Natural killer cell (primary cell): ENCODE measurements around the gene EPHB2. TPM values are rescaled to one million over a fixed set of nuclear protein-coding genes. Genes with fewer than 3 reads are reported as not detected.

Source experiments
- ATAC-seq, 3 donors: fragments of 150-1000 bp in 2 of 3; fragments of 200-7000 bp in 1 of 3; cut with Tn5 transposase; 1 replicate in 1 of 3; 2 replicates in 2 of 3; pipeline ENCODE4 v1.10.0; 2021; ENCODE audit warnings: mild to moderate bottlenecking in 2 of 3, moderate library complexity in 2 of 3
- DNase-seq, 2 donors: peaks; one replicate each; pipeline versions ENCODE4 v3.0.0 to v3.0.0-alpha.2; 2013 to 2021; ENCODE audit warnings: mixed read lengths in 1 of 2
- H3K27ac ChIP-seq: one replicate; pipeline ENCODE4 v1.5.1; 2013; ENCODE audit warnings: mild to moderate bottlenecking, low read length
- H3K27me3 ChIP-seq: one replicate; pipeline ENCODE4 v1.6.1; 2013; ENCODE audit warnings: low read length; ENCODE audit not compliant: control insufficient read depth, insufficient read depth
- H3K36me3 ChIP-seq: one replicate; pipeline ENCODE4 v1.6.1; 2013; ENCODE audit warnings: low read length; ENCODE audit not compliant: control insufficient read depth, insufficient read depth
- H3K4me1 ChIP-seq: one replicate; pipeline ENCODE4 v1.6.1; 2013; ENCODE audit warnings: low read length; ENCODE audit not compliant: control insufficient read depth, insufficient read depth
- H3K4me3 ChIP-seq: one replicate; pipeline ENCODE4 v1.5.1; 2013; ENCODE audit warnings: low read length
- H3K9me3 ChIP-seq: one replicate; pipeline ENCODE4 v1.6.1; 2013; ENCODE audit warnings: low read length; ENCODE audit not compliant: control insufficient read depth, insufficient read depth
- H3K27ac Mint-ChIP-seq, 2 donors: one replicate each; pipeline ENCODE4 v1.8.0; 2022; ENCODE audit warnings: mild to moderate bottlenecking in 2 of 2, mixed read lengths in 2 of 2, moderate library complexity in 1 of 2
- H3K27me3 Mint-ChIP-seq, 2 donors: one replicate each; pipeline ENCODE4 v1.8.0; 2022; ENCODE audit warnings: low read depth in 2 of 2, mixed read lengths in 2 of 2
- H3K36me3 Mint-ChIP-seq: one replicate; pipeline ENCODE4 v1.8.0; 2022; ENCODE audit warnings: mixed read lengths
- H3K4me1 Mint-ChIP-seq, 2 donors: one replicate each; pipeline ENCODE4 v1.8.0; 2022; ENCODE audit warnings: mixed read lengths in 2 of 2
- H3K4me3 Mint-ChIP-seq: one replicate; pipeline ENCODE4 v1.8.0; 2022; ENCODE audit warnings: mild to moderate bottlenecking, moderate library complexity, mixed read lengths
- H3K9me3 Mint-ChIP-seq, 2 donors: one replicate each; pipeline ENCODE4 v1.8.0; 2022; ENCODE audit warnings: mixed read lengths in 2 of 2
- CTCF ChIP-seq: fragments of 200-600 bp; IDR thresholded peaks from one replicate; pipeline ENCODE4 v1.8.0; 2022; ENCODE audit warnings: antibody characterized with exemption
- WGBS: methylation state at CpG from one replicate; pipeline ENCODE4 v1.1.7; 2013; ENCODE audit warnings: missing lambda C conversion rate; ENCODE audit not compliant: insufficient coverage; 5-methylcytosine and 5-hydroxymethylcytosine counted together
- intact Hi-C: fragments of 100-400 bp; cut with micrococcal nuclease; formaldehyde crosslinking; loops from one replicate; pipeline ENCODE4 v1.14.2; 2022
- total RNA-seq, 4 donors: library from RNA; stranded (reverse); fragments of 120-200 nt in 1 of 4; gene quantifications; one replicate each; pipeline versions ENCODE4 v1.2.3 to v1.2.4, GENCODE V29; 2013 to 2022

EPHB2 gene
- total RNA-seq, 3 donors from 2014 or later (not counting 1 experiment from before 2014, with no cell fraction given), result 0.14 to 0.23 TPM; not detected in 1

GRCh38 chr1:22860883-22861385 is 150.3 kb downstream of the EPHB2 start:
- TF ChIP-seq CTCF, result no peak
- Mint-ChIP-seq H3K27me3 (peaks cover 0 to 2% of the 10 kb centered on the region in 2 donors), H3K9me3 (no peaks in the 10 kb centered on the region), H3K27ac (no peak overlapping the region), H3K36me3 (no peaks in the 10 kb centered on the region), H3K4me1 (peaks cover 0 to 4% of the 10 kb centered on the region in 2 donors), H3K4me3 (no peak overlapping the region)
- Histone ChIP-seq H3K27ac (no peak overlapping the region), H3K4me3 (no peak overlapping the region), H3K4me1 (peaks cover 3% of the 10 kb centered on the region), H3K36me3 (no peaks in the 10 kb centered on the region), H3K9me3 (no peaks in the 10 kb centered on the region), H3K27me3 (no peaks in the 10 kb centered on the region)
- DNase-seq, result no peak
- 81% methylated on average over 4 of the region's 4 CpGs for WGBS
- ATAC-seq, result no peak
- intact Hi-C loops, result no loop called here

DNA sequence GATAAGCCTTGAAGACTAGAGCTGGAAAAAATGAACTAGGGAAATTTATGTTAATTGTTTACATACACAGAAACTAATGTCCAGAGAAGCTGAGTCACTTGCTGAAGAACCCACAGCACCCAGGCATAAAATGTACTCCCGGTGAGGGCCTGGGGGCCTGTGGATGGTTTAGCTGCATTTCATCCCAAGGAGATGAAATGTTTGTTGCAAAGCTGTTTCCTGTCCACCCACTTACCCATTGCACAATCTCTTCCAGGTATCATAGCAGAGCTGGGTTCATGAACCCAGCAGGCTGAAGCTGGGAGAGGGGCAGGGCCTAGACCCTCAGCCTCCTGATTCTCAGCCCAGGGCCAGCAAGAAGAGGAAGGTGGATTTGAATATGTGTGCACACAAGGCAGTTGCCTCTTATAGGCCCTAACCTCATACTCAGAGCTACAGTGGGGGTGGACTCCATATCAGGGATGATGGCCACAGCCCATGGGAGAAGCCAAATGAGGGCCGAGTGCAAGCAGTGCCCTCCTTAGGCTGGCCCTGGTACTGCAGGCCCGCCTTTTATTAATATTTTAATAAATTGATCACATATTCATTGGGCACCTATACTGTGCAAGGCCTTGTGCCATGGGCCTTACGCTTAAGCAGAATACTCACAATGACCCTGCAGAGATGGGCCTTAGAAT is 151.3 kb downstream of the EPHB2 start:
- no peak overlapping the region for H3K4me3 Mint-ChIP-seq
- H3K27me3 Mint-ChIP-seq, result peaks cover 0 to 2% of the 10 kb centered on the region in 2 donors
- no peaks in the 10 kb centered on the region for H3K36me3 ChIP-seq
- no peaks in the 10 kb centered on the region for H3K27me3 ChIP-seq
- DNase-seq (no peak), ATAC-seq (no peak)
- no peak overlapping the region for H3K4me3 ChIP-seq
- peaks cover 0 to 7% of the 10 kb centered on the region in 2 donors for H3K4me1 Mint-ChIP-seq
- no peaks in the 10 kb centered on the region for H3K36me3 Mint-ChIP-seq
- no peaks in the 10 kb centered on the region for H3K9me3 Mint-ChIP-seq
- intact Hi-C loops, result no loop called here
- H3K4me1 ChIP-seq, result peaks cover 3% of the 10 kb centered on the region
- H3K27ac Mint-ChIP-seq, result no peak overlapping the region
- no peaks in the 10 kb centered on the region for H3K9me3 ChIP-seq
- WGBS, result 70% methylated on average over 3 of the region's 4 CpGs
- no peak for TF ChIP-seq CTCF
- no peak overlapping the region for H3K27ac ChIP-seq

DNA sequence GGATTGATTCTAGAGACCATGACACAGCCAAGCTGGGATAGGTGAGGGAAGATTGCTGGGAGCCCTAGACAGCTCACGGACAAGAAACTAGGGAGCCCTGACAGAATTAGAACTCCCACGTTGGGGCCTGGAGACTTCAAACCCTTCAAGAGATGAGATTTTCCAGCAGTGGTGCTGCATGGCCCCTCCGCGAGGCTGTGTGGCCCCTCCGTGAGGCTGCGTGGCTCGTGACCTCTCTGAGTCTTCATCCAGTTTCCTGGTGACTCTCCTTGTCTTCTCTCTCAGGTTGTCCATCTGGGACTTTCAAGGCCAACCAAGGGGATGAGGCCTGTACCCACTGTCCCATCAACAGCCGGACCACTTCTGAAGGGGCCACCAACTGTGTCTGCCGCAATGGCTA is 152.1 kb downstream of the EPHB2 start:
- H3K4me1 Mint-ChIP-seq, result peaks cover 0 to 7% of the 10 kb centered on the region in 2 donors
- H3K27ac Mint-ChIP-seq, result no peak overlapping the region
- intact Hi-C loops, result no loop called here
- no peaks in the 10 kb centered on the region for H3K36me3 Mint-ChIP-seq
- TF ChIP-seq CTCF, result no peak
- no peak overlapping the region for H3K27ac ChIP-seq
- no peaks in the 10 kb centered on the region for H3K36me3 ChIP-seq
- ATAC-seq (no peak), DNase-seq (no peak)
- no peaks in the 10 kb centered on the region for H3K27me3 ChIP-seq
- no peak overlapping the region for H3K4me3 ChIP-seq
- H3K4me1 ChIP-seq, result peaks cover 3% of the 10 kb centered on the region
- H3K9me3 Mint-ChIP-seq, result no peaks in the 10 kb centered on the region
- H3K27me3 Mint-ChIP-seq, result no peaks in the 10 kb centered on the region
- no peak overlapping the region for H3K4me3 Mint-ChIP-seq
- H3K9me3 ChIP-seq, result no peaks in the 10 kb centered on the region
- 93% methylated on average over 9 of the region's 9 CpGs for WGBS

- Histone ChIP-seq H3K9me3 (no peaks in the 10 kb centered on the region), H3K27me3 (no peaks in the 10 kb centered on the region), H3K36me3 (no peaks in the 10 kb centered on the region), H3K27ac (no peak overlapping the region), H3K4me1 (peaks cover 3% of the 10 kb centered on the region), H3K4me3 (no peak overlapping the region)
- DNase-seq (no peak), ATAC-seq (no peak)
- H3K9me3 Mint-ChIP-seq, result no peaks in the 10 kb centered on the region
- H3K27ac Mint-ChIP-seq, result no peak overlapping the region
- H3K4me3 Mint-ChIP-seq, result no peak overlapping the region
- H3K4me1 Mint-ChIP-seq, result peaks cover 0 to 7% of the 10 kb centered on the region in 2 donors
- WGBS, result 90% methylated on average over 7 of the region's 7 CpGs
- TF ChIP-seq CTCF, result no peak
- intact Hi-C loops, result no loop called here
- H3K36me3 Mint-ChIP-seq, result no peaks in the 10 kb centered on the region
- no peaks in the 10 kb centered on the region for H3K27me3 Mint-ChIP-seq
Observed at GRCh38 chr1:22863766-22864165, 153.1 kb downstream of the EPHB2 start.
